H9 (cell line): ENCODE measurements around the gene GIPC3. TPM values are rescaled to one million over a fixed set of nuclear protein-coding genes. Genes with fewer than 3 reads are reported as not detected.

Source experiments
- DNase-seq: peaks from one replicate; pipeline ENCODE4 v3.0.0-alpha.2; 2017
- H2AFZ ChIP-seq: one replicate; pipeline ENCODE4 v1.6.1; 2013; ENCODE audit warnings: mild to moderate bottlenecking, low read length, control low read depth, moderate library complexity
- H2AK5ac ChIP-seq: 2 replicates; pipeline ENCODE4 v1.6.1; 2013; ENCODE audit warnings: low read length, control low read depth, mixed read lengths; ENCODE audit not compliant: insufficient read length
- H2BK120ac ChIP-seq: one replicate; pipeline ENCODE4 v1.6.1; 2013; ENCODE audit warnings: low read depth, mild to moderate bottlenecking, low read length, control low read depth, inconsistent platforms; ENCODE audit not compliant: poor library complexity, severe bottlenecking
- H2BK12ac ChIP-seq: 2 replicates; pipeline ENCODE4 v1.6.1; 2013; ENCODE audit warnings: low read length, control low read depth, mixed read lengths, low read depth; ENCODE audit not compliant: insufficient read length
- H2BK15ac ChIP-seq: 2 replicates; pipeline ENCODE4 v1.6.1; 2013; ENCODE audit warnings: low read depth, low read length, control low read depth
- H2BK20ac ChIP-seq: one replicate; pipeline ENCODE4 v1.6.1; 2013; ENCODE audit warnings: low read depth, mild to moderate bottlenecking, low read length, control low read depth, inconsistent platforms; ENCODE audit not compliant: poor library complexity, severe bottlenecking
- H2BK5ac ChIP-seq: 2 replicates; pipeline ENCODE4 v1.6.1; 2013; ENCODE audit warnings: low read length, control low read depth, mixed read lengths; ENCODE audit not compliant: insufficient read length
- H3K14ac ChIP-seq: 2 replicates; pipeline ENCODE4 v1.6.1; 2013; ENCODE audit warnings: low read length, control low read depth; ENCODE audit not compliant: insufficient read depth
- H3K18ac ChIP-seq: 2 replicates; pipeline ENCODE4 v1.6.1; 2013; ENCODE audit warnings: low read depth, mild to moderate bottlenecking, mixed read lengths, low read length, control low read depth; ENCODE audit not compliant: insufficient read length
- H3K23ac ChIP-seq: 2 replicates; pipeline ENCODE4 v1.6.1; 2013; ENCODE audit warnings: low read length, control low read depth, mixed read lengths, low read depth; ENCODE audit not compliant: insufficient read length
- H3K23me2 ChIP-seq: 2 replicates; pipeline ENCODE4 v1.6.1; 2013; ENCODE audit warnings: low read depth, mild to moderate bottlenecking, mixed read lengths, low read length, control low read depth; ENCODE audit not compliant: insufficient read length, poor library complexity, severe bottlenecking
- H3K27ac ChIP-seq: 2 replicates; pipeline ENCODE4 v1.5.1; 2013; ENCODE audit warnings: low read length, control low read depth, mixed read lengths, low read depth; ENCODE audit not compliant: insufficient read length
- H3K27me3 ChIP-seq: 2 replicates; pipeline ENCODE4 v1.6.1; 2013; ENCODE audit warnings: low read length, control low read depth, inconsistent platforms; ENCODE audit not compliant: insufficient read depth
- H3K4ac ChIP-seq: 2 replicates; pipeline ENCODE4 v1.6.1; 2013; ENCODE audit warnings: low read depth, mild to moderate bottlenecking, control low read depth, inconsistent platforms, low read length, moderate library complexity
- H3K4me1 ChIP-seq: 2 replicates; pipeline ENCODE4 v1.6.1; 2013; ENCODE audit warnings: low read length, control low read depth, inconsistent platforms; ENCODE audit not compliant: insufficient read depth
- H3K4me2 ChIP-seq: 2 replicates; pipeline ENCODE4 v1.6.1; 2013; ENCODE audit warnings: low read length, control low read depth, mixed read lengths; ENCODE audit not compliant: insufficient read length, insufficient read depth
- H3K56ac ChIP-seq: 2 replicates; pipeline ENCODE4 v1.6.1; 2013; ENCODE audit warnings: low read depth, mild to moderate bottlenecking, mixed read lengths, low read length, control low read depth; ENCODE audit not compliant: insufficient read length
- H3K79me1 ChIP-seq: 2 replicates; pipeline ENCODE4 v1.6.1; 2013; ENCODE audit warnings: low read depth, mild to moderate bottlenecking, moderate library complexity, low read length, control low read depth, inconsistent platforms; ENCODE audit not compliant: insufficient read depth, poor library complexity, severe bottlenecking
- H3K79me2 ChIP-seq: 2 replicates; pipeline ENCODE4 v1.6.1; 2013; ENCODE audit warnings: low read length, control low read depth, inconsistent platforms; ENCODE audit not compliant: insufficient read depth
- H3K9ac ChIP-seq: 2 replicates; pipeline ENCODE4 v1.6.1; 2013; ENCODE audit warnings: low read length, control low read depth, mixed read lengths; ENCODE audit not compliant: insufficient read length; ENCODE audit errors: extremely low read depth
- H3K9me3 ChIP-seq: one replicate; pipeline ENCODE4 v1.6.1; 2013; ENCODE audit warnings: low read depth, low read length, inconsistent platforms; ENCODE audit not compliant: control insufficient read depth
- H3T11ph ChIP-seq: one replicate; pipeline ENCODE4 v1.6.1; 2013; ENCODE audit warnings: mild to moderate bottlenecking, low read length, control low read depth, inconsistent platforms
- H4K20me1 ChIP-seq: one replicate; pipeline ENCODE4 v1.6.1; 2013; ENCODE audit not compliant: control insufficient read depth, insufficient read length, insufficient read depth
- H4K5ac ChIP-seq: 2 replicates; pipeline ENCODE4 v1.6.1; 2013; ENCODE audit warnings: low read depth, mild to moderate bottlenecking, mixed read lengths, low read length, control low read depth; ENCODE audit not compliant: insufficient read length
- H4K8ac ChIP-seq: replicated peaks from 2 replicates; pipeline ENCODE4 v1.6.1; 2013; ENCODE audit warnings: low read length, control low read depth, mixed read lengths, low read depth; ENCODE audit not compliant: insufficient read length
- H4K91ac ChIP-seq: 2 replicates; pipeline ENCODE4 v1.6.1; 2013; ENCODE audit warnings: low read depth, mild to moderate bottlenecking, moderate library complexity, mixed read lengths, low read length, control low read depth; ENCODE audit not compliant: insufficient read length
- H3K27ac Mint-ChIP-seq, 3 experiments: 2 replicates in 2 of 3; 3 replicates in 1 of 3; pipeline ENCODE4 v1.8.0; 2020 to 2021; ENCODE audit warnings: mixed read lengths in 3 of 3, mild to moderate bottlenecking in 1 of 3, moderate library complexity in 1 of 3
- H3K27me3 Mint-ChIP-seq: 2 replicates; pipeline ENCODE4 v1.8.0; 2021; ENCODE audit warnings: low read depth, mild to moderate bottlenecking, moderate library complexity, mixed read lengths
- H3K36me3 Mint-ChIP-seq, 3 experiments: 2 replicates in 2 of 3; 3 replicates in 1 of 3; pipeline ENCODE4 v1.8.0; 2020 to 2021; ENCODE audit warnings: low read depth in 3 of 3, mixed read lengths in 3 of 3; ENCODE audit not compliant: insufficient read depth in 1 of 3
- H3K4me1 Mint-ChIP-seq, 2 experiments: 2 replicates each; pipeline ENCODE4 v1.8.0; 2020; ENCODE audit warnings: mixed read lengths in 2 of 2
- H3K4me3 Mint-ChIP-seq, 2 experiments: 2 replicates in 1 of 2; 3 replicates in 1 of 2; pipeline ENCODE4 v1.8.0; 2020 to 2021; ENCODE audit warnings: mild to moderate bottlenecking in 2 of 2, mixed read lengths in 2 of 2, moderate library complexity in 1 of 2
- H3K9me3 Mint-ChIP-seq, 2 experiments: 2 replicates in 1 of 2; 3 replicates in 1 of 2; pipeline ENCODE4 v1.8.0; 2020; ENCODE audit warnings: mild to moderate bottlenecking in 2 of 2, mixed read lengths in 2 of 2, moderate library complexity in 1 of 2
- WGBS: extraction: QIAGEN DNeasy Blood & Tissue Kit; methylation state at CpG from one replicate; pipeline ENCODE4 v1.1.7; 2013; ENCODE audit warnings: missing lambda C conversion rate, low lambda C conversion rate, mixed read lengths; ENCODE audit not compliant: insufficient read length; ENCODE audit errors: extremely low coverage; 5-methylcytosine and 5-hydroxymethylcytosine counted together
- total RNA-seq: library from RNA; stranded (reverse); gene quantifications from 2 replicates; pipeline ENCODE4 v1.2.1, GENCODE V29; 2021
- TF ChIP-seq, protein P1 (sequence below): fragments of 200-600 bp; sonication (generic); conservative IDR thresholded peaks from 3 replicates; pipeline ENCODE4 v1.8.0; 2021; ENCODE audit warnings: antibody characterized with exemption, mild to moderate bottlenecking

GIPC3 gene
- total RNA-seq, 1 experiment from 2014 or later, result 1.6 TPM

GRCh38 chr19:3586707-3587346 lies 1.5 kb downstream of the GIPC3 start:
- Histone ChIP-seq H4K8ac (no peak overlapping the region), H3K9ac (no peak overlapping the region), H3K27me3 (no peaks in the 10 kb centered on the region; the same call in 1 of the 2 replicates), H2AFZ (no peak overlapping the region), H2AK5ac (no peak overlapping the region), H3K79me1 (no peaks in the 10 kb centered on the region), H3K9me3 (no peaks in the 10 kb centered on the region), H4K20me1 (no peaks in the 10 kb centered on the region), H2BK120ac (no peak overlapping the region), H3K23me2 (peaks cover 3% of the 10 kb centered on the region), H3K27ac (no peak overlapping the region), H4K91ac (no peak overlapping the region), H3K4me2 (no peak overlapping the region), H3T11ph (no peak overlapping the region), H3K4ac (no peak overlapping the region), H4K5ac (no peak overlapping the region), H3K14ac (no peak overlapping the region), H3K56ac (no peak overlapping the region), H2BK5ac (no peak overlapping the region), H3K23ac (no peak overlapping the region), H2BK12ac (no peak overlapping the region), H2BK20ac (no peak overlapping the region), H2BK15ac (no peak overlapping the region), H3K79me2 (no peaks in the 10 kb centered on the region), H3K4me1 (no peaks in the 10 kb centered on the region; the same call in 1 of the 2 replicates), H3K18ac (no peak overlapping the region)
- peaks cover 75% of the 10 kb centered on the region for H3K27me3 Mint-ChIP-seq
- no peak overlapping the region for H3K27ac Mint-ChIP-seq
- H3K36me3 Mint-ChIP-seq, result no peaks in the 10 kb centered on the region; a peak in 1 of 7 replicates
- H3K9me3 Mint-ChIP-seq, result peaks cover 13 to 16% of the 10 kb centered on the region in 2 experiments
- TF ChIP-seq, protein P1, sequence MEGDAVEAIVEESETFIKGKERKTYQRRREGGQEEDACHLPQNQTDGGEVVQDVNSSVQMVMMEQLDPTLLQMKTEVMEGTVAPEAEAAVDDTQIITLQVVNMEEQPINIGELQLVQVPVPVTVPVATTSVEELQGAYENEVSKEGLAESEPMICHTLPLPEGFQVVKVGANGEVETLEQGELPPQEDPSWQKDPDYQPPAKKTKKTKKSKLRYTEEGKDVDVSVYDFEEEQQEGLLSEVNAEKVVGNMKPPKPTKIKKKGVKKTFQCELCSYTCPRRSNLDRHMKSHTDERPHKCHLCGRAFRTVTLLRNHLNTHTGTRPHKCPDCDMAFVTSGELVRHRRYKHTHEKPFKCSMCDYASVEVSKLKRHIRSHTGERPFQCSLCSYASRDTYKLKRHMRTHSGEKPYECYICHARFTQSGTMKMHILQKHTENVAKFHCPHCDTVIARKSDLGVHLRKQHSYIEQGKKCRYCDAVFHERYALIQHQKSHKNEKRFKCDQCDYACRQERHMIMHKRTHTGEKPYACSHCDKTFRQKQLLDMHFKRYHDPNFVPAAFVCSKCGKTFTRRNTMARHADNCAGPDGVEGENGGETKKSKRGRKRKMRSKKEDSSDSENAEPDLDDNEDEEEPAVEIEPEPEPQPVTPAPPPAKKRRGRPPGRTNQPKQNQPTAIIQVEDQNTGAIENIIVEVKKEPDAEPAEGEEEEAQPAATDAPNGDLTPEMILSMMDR, result no peak
- H3K4me3 Mint-ChIP-seq, result no peak overlapping the region; a peak in 1 of 5 replicates
- no peak for DNase-seq
- no CpG with 5 or more reads among the region's 31 CpGs for WGBS
- no peaks in the 10 kb centered on the region for H3K4me1 Mint-ChIP-seq
